SK-N-SH treated with all-trans-retinoic acid at 6 μM for 48 hours (cell line): ENCODE results near the gene EDEM1.

Experiments
- ATAC-seq: fragments of 200-7000 bp; cut with Tn5 transposase; 3 replicates; pipeline ENCODE4 v1.9.1; 2020; ENCODE audit warnings: mild to moderate bottlenecking, moderate library complexity
- ARNTL ChIP-seq: fragments of 450-650 bp; formaldehyde crosslinking; IDR thresholded peaks from 2 replicates; pipeline ENCODE4 v1.5.0; 2020; ENCODE audit warnings: low read depth, mild to moderate bottlenecking, moderate library complexity, borderline replicate concordance
- BACH2 ChIP-seq: fragments of 250-450 bp; sonication (Bioruptor Pico); IDR thresholded peaks from 2 replicates; pipeline ENCODE4 v1.9.0; 2021; ENCODE audit warnings: mild to moderate bottlenecking, borderline replicate concordance
- CREB5 ChIP-seq: fragments of 250-450 bp; sonication (Bioruptor Pico); IDR thresholded peaks from 2 replicates; pipeline ENCODE4 v1.5.1; 2020; ENCODE audit warnings: low read depth, mild to moderate bottlenecking, moderate library complexity
- CSDC2 ChIP-seq: fragments of 250-450 bp; sonication (Bioruptor Pico); IDR thresholded peaks from 2 replicates; pipeline ENCODE4 v1.5.0; 2020; ENCODE audit warnings: mild to moderate bottlenecking, moderate library complexity
- CSRNP3 ChIP-seq: fragments of 250-450 bp; sonication (Bioruptor Pico); IDR thresholded peaks from 2 replicates; pipeline ENCODE4 v1.5.1; 2021; ENCODE audit warnings: mild to moderate bottlenecking, moderate library complexity
- ESRRG ChIP-seq: fragments of 250-450 bp; sonication (Bioruptor Pico); IDR thresholded peaks from 2 replicates; pipeline ENCODE4 v1.6.1; 2021; ENCODE audit warnings: mild to moderate bottlenecking
- GLIS3 ChIP-seq: fragments of 250-450 bp; sonication (Bioruptor Pico); IDR thresholded peaks from 2 replicates; pipeline ENCODE4 v1.5.0; 2020; ENCODE audit warnings: mild to moderate bottlenecking, moderate library complexity
- ISL1 ChIP-seq: fragments of 250-450 bp; sonication (Bioruptor Pico); IDR thresholded peaks from 2 replicates; pipeline ENCODE4 v2.1.2; 2022; ENCODE audit warnings: mild to moderate bottlenecking, moderate library complexity
- OSR1 ChIP-seq: fragments of 250-450 bp; sonication (Bioruptor Pico); IDR thresholded peaks from 2 replicates; pipeline ENCODE4 v1.8.0; 2022; ENCODE audit warnings: moderate library complexity, mild to moderate bottlenecking, inconsistent platforms
- PATZ1 ChIP-seq: fragments of 250-450 bp; sonication (Bioruptor Pico); IDR thresholded peaks from 2 replicates; pipeline ENCODE4 v1.8.0; 2020; ENCODE audit warnings: mild to moderate bottlenecking, moderate library complexity, borderline replicate concordance
- POU6F1 ChIP-seq: fragments of 250-450 bp; sonication (Bioruptor Pico); IDR thresholded peaks from 2 replicates; pipeline ENCODE4 v1.8.0; 2021; ENCODE audit warnings: low read depth, mild to moderate bottlenecking, moderate library complexity, borderline replicate concordance
- RARB ChIP-seq: fragments of 250-450 bp; sonication (Bioruptor Pico); IDR thresholded peaks from 2 replicates; pipeline ENCODE4 v1.8.0; 2021; ENCODE audit warnings: mild to moderate bottlenecking, moderate library complexity
- SNAI2 ChIP-seq: fragments of 250-450 bp; sonication (Bioruptor Pico); IDR thresholded peaks from 2 replicates; pipeline ENCODE4 v1.5.0; 2020; ENCODE audit warnings: mild to moderate bottlenecking, moderate library complexity
- TCF4 ChIP-seq: fragments of 250-450 bp; sonication (Bioruptor Pico); IDR thresholded peaks from 2 replicates; pipeline ENCODE4 v1.8.0; 2021; ENCODE audit warnings: mild to moderate bottlenecking, moderate library complexity, borderline replicate concordance
- TSHZ2 ChIP-seq: fragments of 250-450 bp; sonication (Bioruptor Pico); IDR thresholded peaks from 2 replicates; pipeline ENCODE4 v1.5.0; 2020; ENCODE audit warnings: mild to moderate bottlenecking, moderate library complexity
- ZC3H10 ChIP-seq: fragments of 250-450 bp; sonication (Bioruptor Pico); IDR thresholded peaks from 2 replicates; pipeline ENCODE4 v1.5.1; 2021; ENCODE audit warnings: mild to moderate bottlenecking, moderate library complexity
- ZFP3 ChIP-seq: fragments of 250-450 bp; sonication (Bioruptor Pico); IDR thresholded peaks from 2 replicates; pipeline ENCODE4 v1.5.0; 2020; ENCODE audit warnings: mild to moderate bottlenecking, moderate library complexity
- ZNF565 ChIP-seq: fragments of 450-650 bp; formaldehyde crosslinking; conservative IDR thresholded peaks from 2 replicates; pipeline ENCODE4 v1.5.0; 2020; ENCODE audit warnings: low read depth, mild to moderate bottlenecking, moderate library complexity
- ZNF70 ChIP-seq: fragments of 450-650 bp; formaldehyde crosslinking; IDR thresholded peaks from 2 replicates; pipeline ENCODE4 v1.5.0; 2020; ENCODE audit warnings: mild to moderate bottlenecking, moderate library complexity
- ZNF8 ChIP-seq: fragments of 450-650 bp; formaldehyde crosslinking; IDR thresholded peaks from 2 replicates; pipeline ENCODE4 v1.5.0; 2020; ENCODE audit warnings: mild to moderate bottlenecking, moderate library complexity

Gene EDEM1

GRCh38 chr3:5194341-5194740 is 6.8 kb downstream of the EDEM1 start:
- TF ChIP-seq GLIS3 (no peak), OSR1 (CRISPR knock-in tag) (no peak), ZNF8 (CRISPR knock-in tag) (peak; percentile 30; the same call in 1 of the 2 replicates), RARB (CRISPR knock-in tag) (no peak), ESRRG (CRISPR knock-in tag) (no peak)
- ATAC-seq: no peak; the same call in 2 of the 3 replicates

- ATAC-seq: peak; percentile 96
- TF ChIP-seq ISL1: peak; percentile 63
- TF ChIP-seq SNAI2 (CRISPR knock-in tag): 0 out of 2 replicates have a peak, but pooled peaks have one; percentile 49
- TF ChIP-seq ZNF565 (CRISPR knock-in tag): no peak
- TF ChIP-seq ARNTL (CRISPR knock-in tag): no peak
- no peak for TF ChIP-seq ZFP3
- TF ChIP-seq ZC3H10 (CRISPR knock-in tag): 0 out of 2 replicates have a peak, but pooled peaks have one; percentile 29
- TF ChIP-seq TSHZ2 (CRISPR knock-in tag): no peak
- TF ChIP-seq OSR1 (CRISPR knock-in tag): no peak
Observed at GRCh38 chr3:5194801-5195509, 7.4 kb downstream of the EDEM1 start.

GRCh38 chr3:5195605-5196004 is 8.1 kb downstream of the EDEM1 start:
- no peak for TF ChIP-seq RARB (CRISPR knock-in tag)
- TF ChIP-seq PATZ1 (CRISPR knock-in tag): no peak
- no peak for TF ChIP-seq BACH2 (CRISPR knock-in tag)
- no peak for TF ChIP-seq CSDC2 (CRISPR knock-in tag)
- TF ChIP-seq ZNF70 (CRISPR knock-in tag): no peak
- no peak for TF ChIP-seq CSRNP3
- no peak for TF ChIP-seq ZFP3
- no peak for TF ChIP-seq ESRRG (CRISPR knock-in tag)
- no peak for TF ChIP-seq ISL1
- TF ChIP-seq OSR1 (CRISPR knock-in tag): no peak
- no peak for TF ChIP-seq GLIS3
- no peak for TF ChIP-seq TCF4 (CRISPR knock-in tag)
- no peak for TF ChIP-seq ZNF565 (CRISPR knock-in tag)
- no peak for TF ChIP-seq CREB5 (CRISPR knock-in tag)
- no peak for TF ChIP-seq POU6F1 (CRISPR knock-in tag)
- peak; percentile 49 for ATAC-seq
